GM23248 (cell line): ENCODE measurements around the gene CNOT6.

Experiments used
- EZH2 ChIP-seq: fragments of 200-600 bp; sonication (generic); IDR thresholded peaks from 2 replicates; pipeline ENCODE4 v1.6.1; 2018; ENCODE audit warnings: antibody characterized with exemption, mild to moderate bottlenecking; ENCODE audit not compliant: insufficient read depth, poor library complexity, severe bottlenecking
- EZH2phosphoT487 ChIP-seq: fragments of 200-600 bp; sonication (generic); IDR thresholded peaks from 2 replicates; pipeline ENCODE4 v1.6.1; 2018; ENCODE audit warnings: antibody characterized with exemption, moderate library complexity, mild to moderate bottlenecking, low read depth; ENCODE audit not compliant: insufficient read depth

DNA sequence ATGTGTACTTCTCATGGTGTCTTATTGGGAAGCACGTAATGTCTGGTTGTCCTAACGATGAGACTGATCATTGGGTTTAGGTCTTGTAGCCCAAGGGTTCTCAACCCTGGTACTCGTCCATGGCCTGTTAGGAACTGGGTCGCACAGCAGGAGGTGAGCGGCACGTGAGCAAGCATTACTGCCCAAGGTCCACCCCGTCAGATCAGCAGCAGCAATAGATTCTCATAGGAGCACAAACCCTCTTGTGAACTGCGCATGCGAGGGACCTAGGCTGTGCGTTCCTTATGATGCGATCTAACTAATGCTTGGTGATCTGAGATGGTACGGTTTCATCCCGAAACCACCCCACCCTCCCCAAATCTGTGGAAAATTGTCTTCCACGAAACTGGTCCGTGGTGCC lies 33.5 kb downstream of the CNOT6 start:
- TF ChIP-seq EZH2 = no peak
- TF ChIP-seq EZH2phosphoT487 = no peak
